GM12878 (cell line): ENCODE measurements around the gene ITGA11. TPM values are rescaled to one million over a fixed set of nuclear protein-coding genes. Genes with fewer than 3 reads are reported as not detected.

ENCODE experiments used
- ATAC-seq: fragments of 200-7000 bp; cut with Tn5 transposase; 3 replicates; pipeline ENCODE4 v1.9.1; 2020; ENCODE audit warnings: mild to moderate bottlenecking, moderate library complexity
- BruUV-seq: library from RNA; stranded (reverse); fragments of 400-500 nt; replicated peaks from 2 replicates; lab custom pipeline; 2021; lab: Mats Ljungman, UMichigan
- CTCF ChIA-PET: fragments of 300-600 bp; sonication (Branson Sonifier 250); formaldehyde crosslinking; extraction: SDS; loops from one replicate; lab custom pipeline; 2021; ENCODE audit warnings: inconsistent platforms; lab: Yijun Ruan, JAX
- POLR2A ChIA-PET: fragments of 350-600 bp; formaldehyde crosslinking; extraction: SDS; loops from one replicate; lab custom pipeline; 2021; ENCODE audit warnings: inconsistent platforms; lab: Charles Lee
- RAD21 ChIA-PET: fragments of 300-600 bp; sonication (Branson Sonifier 250); formaldehyde crosslinking; loops from one replicate; lab custom pipeline; 2023; ENCODE audit warnings: antibody characterized with exemption; ENCODE audit not compliant: unreplicated experiment; lab: Charles Lee
- SMC1A ChIA-PET: fragments of 300-600 bp; sonication (Branson Sonifier 250); formaldehyde crosslinking; loops from one replicate; lab custom pipeline; 2023; ENCODE audit not compliant: unreplicated experiment, uncharacterized antibody; lab: Charles Lee
- DNase-seq: peaks from one replicate; pipeline ENCODE4 v3.0.0-alpha.2; 2011; ENCODE audit warnings: low read depth, low spot score
- FAIRE-seq: peaks from 3 replicates; lab custom pipeline; 2011; peaks lifted over from hg19 to GRCh38; lab: Jason Lieb, UNC
- H2AFZ ChIP-seq: 2 replicates; pipeline ENCODE4 v1.6.0; 2011; ENCODE audit warnings: low read depth, low read length, control low read depth; ENCODE audit not compliant: control insufficient read depth
- H3K27ac ChIP-seq: 2 replicates; pipeline ENCODE4 v1.5.1; 2011; ENCODE audit warnings: control low read depth; ENCODE audit not compliant: control insufficient read depth, insufficient read depth
- H3K27me3 ChIP-seq, 2 experiments: replicated peaks in 1 of 2; 2 replicates each; pipeline versions ENCODE4 v1.6.0 to v1.6.1; 2011; ENCODE audit warnings: low read length in 1 of 2; ENCODE audit not compliant: control insufficient read depth in 2 of 2, insufficient read depth in 2 of 2
- H3K36me3 ChIP-seq, 2 experiments: 2 replicates each; pipeline ENCODE4 v1.5.1; 2011; ENCODE audit warnings: low read length in 1 of 2; ENCODE audit not compliant: control insufficient read depth in 2 of 2, insufficient read depth in 2 of 2
- H3K4me1 ChIP-seq: 2 replicates; pipeline ENCODE4 v1.6.1; 2011; ENCODE audit warnings: mild to moderate bottlenecking, low read length, moderate library complexity, mixed read lengths; ENCODE audit not compliant: control insufficient read depth, insufficient read depth
- H3K4me2 ChIP-seq: 2 replicates; pipeline ENCODE4 v1.6.0; 2011; ENCODE audit warnings: control low read depth; ENCODE audit not compliant: control insufficient read depth, insufficient read depth
- H3K4me3 ChIP-seq: fragments of 200-600 bp; sonication (generic); 2 replicates; pipeline ENCODE4 v1.5.1; 2016
- H3K79me2 ChIP-seq: 2 replicates; pipeline ENCODE4 v1.6.0; 2011; ENCODE audit warnings: low read length; ENCODE audit not compliant: control insufficient read depth, insufficient read depth
- H3K9ac ChIP-seq: 2 replicates; pipeline ENCODE4 v1.8.0; 2011; ENCODE audit warnings: low read length, control low read depth, mixed read lengths; ENCODE audit not compliant: control insufficient read depth, insufficient read depth
- H3K9me3 ChIP-seq: replicated peaks from 3 replicates; pipeline ENCODE4 v1.5.1; 2011; ENCODE audit warnings: mild to moderate bottlenecking, low read length; ENCODE audit not compliant: control insufficient read depth, insufficient read depth
- H4K20me1 ChIP-seq: 2 replicates; pipeline ENCODE4 v1.6.0; 2011; ENCODE audit not compliant: control insufficient read depth, insufficient read depth
- CHD4 ChIP-seq: fragments of 200-600 bp; sonication (generic); IDR thresholded peaks from 2 replicates; pipeline ENCODE4 v1.6.1; 2016; ENCODE audit warnings: mild to moderate bottlenecking
- NFIC ChIP-seq: IDR thresholded peaks from 2 replicates; pipeline ENCODE4 v1.6.1; 2012; ENCODE audit warnings: low read depth, mild to moderate bottlenecking, inconsistent platforms, low read length, moderate library complexity
- RFX5 ChIP-seq: IDR thresholded peaks from 2 replicates; pipeline ENCODE4 v1.6.1; 2011; ENCODE audit warnings: low read depth, low read length, improper control_type of control experiment
- SP1 ChIP-seq: IDR thresholded peaks from one replicate; pipeline ENCODE4 v1.6.1; 2011; ENCODE audit warnings: low read depth, low read length
- WGBS: methylation state at CpG from one replicate; pipeline ENCODE4 v1.1.6; 2016; ENCODE audit warnings: low lambda C conversion rate; ENCODE audit not compliant: insufficient replicate concordance, insufficient coverage; ENCODE audit errors: missing lambda C conversion rate; 5-methylcytosine and 5-hydroxymethylcytosine counted together
- in situ Hi-C: fragments of 300-500 bp; cut with MboI; formaldehyde crosslinking; loops from 9 replicates; pipeline ENCODE4 v1.14.3; 2018; ENCODE audit warnings: mixed read lengths
- intact Hi-C: fragments of 100-400 bp; cut with micrococcal nuclease; formaldehyde crosslinking; loops from one replicate; pipeline ENCODE4 v1.14.2; 2022; ENCODE audit not compliant: unreplicated experiment
- polyA plus RNA-seq, 11 experiments: library from polyadenylated mRNA; depleted of rRNA in 4 of 11; unstranded in 6 of 11; stranded (reverse) in 5 of 11; fragments of >200 nt; fragmentation: Nextera tagmentation in 4 of 11; fragmentation: Illumina TruSeq in 1 of 11; extraction: Ambion mirVana in 4 of 11; extraction: Trizol in 1 of 11; gene quantifications; 1 replicate in 1 of 11; 2 replicates in 10 of 11; pipeline versions ENCODE4 v1.2.1 to v1.2.3, GENCODE V29; 2011 to 2016; ENCODE audit warnings: inconsistent platforms in 2 of 11, missing spikeins in 2 of 11, low read depth in 1 of 11
- total RNA-seq, 4 experiments: library from RNA; depleted of rRNA in 3 of 4; stranded (reverse); fragments of >200 nt in 3 of 4; fragmentation: Illumina TruSeq in 1 of 4; extraction: Trizol in 1 of 4; gene quantifications; 2 replicates each; pipeline versions ENCODE4 v1.2.1 to v1.2.3, GENCODE V29; 2013 to 2021

The ITGA11 gene
- total and polyA plus RNA-seq, 10 of the 15 experiments (the other 5 are each of a cell fraction or from before 2014, with no cell fraction given) = under 0.01 to 0.36 (median 0.13) TPM; not detected in 1

- Histone ChIP-seq H3K27me3 (no peaks in the 10 kb centered on the region; a peak in 2 of 4 replicates), H3K36me3 (no peaks in the 10 kb centered on the region), H3K9ac (no peak overlapping the region), H3K4me3 (no peak overlapping the region), H3K79me2 (no peaks in the 10 kb centered on the region), H3K9me3 (no peaks in the 10 kb centered on the region), H3K4me2 (no peak overlapping the region), H3K4me1 (no peaks in the 10 kb centered on the region), H2AFZ (no peak overlapping the region), H3K27ac (no peak overlapping the region), H4K20me1 (no peaks in the 10 kb centered on the region; the same call in 1 of the 2 replicates)
- ChIA-PET CTCF (interaction anchor here (0.5 kb wide), 1 partner anchor 94 kb away, joined by 3 read pairs; no protein-coding TSS in a partner anchor), POLR2A (no interaction called here), RAD21 (interaction anchor here (0.7 kb wide), 1 partner anchor 1433 kb away, joined by 3 read pairs; no protein-coding TSS in a partner anchor), SMC1A (no interaction called here)
- BruUV-seq = no TSS peak
- ATAC-seq = no peak
- intact Hi-C loops = no loop called here
- DNase-seq = no peak
- TF ChIP-seq SP1 = no peak
- TF ChIP-seq RFX5 = no peak
- no peak for TF ChIP-seq NFIC
- TF ChIP-seq CHD4 = no peak
- in situ Hi-C loops = no loop called here
- WGBS = 18% methylated on average over 17 of the region's 17 CpGs
- no peak for FAIRE-seq
Observed at GRCh38 chr15:68341760-68342725, 89.9 kb downstream of the ITGA11 start.
